Stimulated activated CD8-positive, alpha-beta memory T cell treated with anti-CD3 and anti-CD28 coated beads, Interleukin-7, amount 100 ng/mL, for 24 hours (primary cell): ENCODE data around the gene MTHFS.
"Not testable (repeated sequence)": the region's sequence is repeated elsewhere in the genome, so short reads cannot be mapped to it uniquely, and the experiment has no call there.

ENCODE experiments used
- DNase-seq: peaks from one replicate; pipeline ENCODE4 v3.0.0-alpha.2; 2020; ENCODE audit warnings: low read depth

MTHFS gene

GRCh38 chr15:79915776-79916501, 19.1 kb upstream of the MTHFS start:
- not testable (repeated sequence) for DNase-seq

- DNase-seq, result no peak
These were observed 17.9 kb upstream of the MTHFS start for GRCh38 chr15:79914728-79915127.

- not testable (repeated sequence) for DNase-seq
These were observed 12.9 kb upstream of the MTHFS start for GRCh38 chr15:79909556-79910335.

- no peak for DNase-seq
These were observed 7.5 kb upstream of the MTHFS start for GRCh38 chr15:79904271-79904670.

- DNase-seq, result no peak
These were observed 6.8 kb upstream of the MTHFS start for GRCh38 chr15:79903626-79904025.

GRCh38 chr15:79903144-79903543, 6.3 kb upstream of the MTHFS start:
- DNase-seq, result no peak

GRCh38 chr15:79901958-79902357, 5.1 kb upstream of the MTHFS start:
- no peak for DNase-seq

- DNase-seq, result not testable (repeated sequence)
These were observed 4.1 kb upstream of the MTHFS start for GRCh38 chr15:79900818-79901378.

GRCh38 chr15:79900087-79900486, 3.3 kb upstream of the MTHFS start:
- DNase-seq, result no peak

GRCh38 chr15:79898786-79899185, 2.0 kb upstream of the MTHFS start:
- not testable (repeated sequence) for DNase-seq

GRCh38 chr15:79898369-79898768, 1.6 kb upstream of the MTHFS start:
- no peak for DNase-seq

- no peak for DNase-seq
These were observed 893 bp upstream of the MTHFS start for GRCh38 chr15:79897701-79898113.

GRCh38 chr15:79897380-79897678, 515 bp upstream of the MTHFS start:
- DNase-seq, result no peak

GRCh38 chr15:79896131-79896633, 632 bp downstream of the MTHFS start:
- peak; percentile 21 for DNase-seq

GRCh38 chr15:79887054-79887930, 9.5 kb downstream of the MTHFS start:
- DNase-seq, result no peak

GRCh38 chr15:79886124-79886523, 10.7 kb downstream of the MTHFS start:
- DNase-seq, result no peak

GRCh38 chr15:79884204-79884596, 12.6 kb downstream of the MTHFS start:
- no peak for DNase-seq

GRCh38 chr15:79883579-79884203, 13.1 kb downstream of the MTHFS start:
- no peak for DNase-seq

- no peak for DNase-seq
These were observed 15.1 kb downstream of the MTHFS start for GRCh38 chr15:79881668-79882067.

- no peak for DNase-seq
These were observed 15.6 kb downstream of the MTHFS start for GRCh38 chr15:79881254-79881653.

- DNase-seq, result no peak
These were observed 18.6 kb downstream of the MTHFS start for GRCh38 chr15:79878078-79878705.
